HG03558 (cell line): Measurements from ENCODE around the gene TWSG1.
"Not testable (repeated sequence)": the region's sequence is repeated elsewhere in the genome, so short reads cannot be mapped to it uniquely, and the experiment has no call there.

Experiments used
- ATAC-seq: cut with Tn5 transposase; IDR thresholded peaks from one replicate; pipeline ENCODE4 v1.9.1; 2021; ENCODE audit warnings: moderate number of reproducible peaks; ENCODE audit not compliant: unreplicated experiment; ENCODE audit errors: extremely low read depth

The TWSG1 gene

GRCh38 chr18:9421096-9421900 lies 86.7 kb downstream of the TWSG1 start:
- ATAC-seq = no peak

GRCh38 chr18:9421901-9422327 lies 87.3 kb downstream of the TWSG1 start:
- ATAC-seq = no peak

GRCh38 chr18:9422816-9423519 lies 88.4 kb downstream of the TWSG1 start:
- ATAC-seq = no peak

- ATAC-seq = not testable (repeated sequence)
These were observed 89.1 kb downstream of the TWSG1 start for GRCh38 chr18:9423648-9424047.

GRCh38 chr18:9424235-9424634 lies 89.7 kb downstream of the TWSG1 start:
- ATAC-seq = not testable (repeated sequence)

GRCh38 chr18:9426753-9427152 lies 92.2 kb downstream of the TWSG1 start:
- no peak for ATAC-seq

- ATAC-seq = no peak
These were observed 93.7 kb downstream of the TWSG1 start for GRCh38 chr18:9428301-9428706.

- ATAC-seq = no peak
These were observed 94.5 kb downstream of the TWSG1 start for GRCh38 chr18:9428862-9429661.

GRCh38 chr18:9429662-9429993 lies 95.1 kb downstream of the TWSG1 start:
- no peak for ATAC-seq

- ATAC-seq = not testable (repeated sequence)
These were observed 95.7 kb downstream of the TWSG1 start for GRCh38 chr18:9430315-9430714.

- no peak for ATAC-seq
These were observed 96.7 kb downstream of the TWSG1 start for GRCh38 chr18:9431296-9431695.

GRCh38 chr18:9433122-9433521 lies 98.5 kb downstream of the TWSG1 start:
- not testable (repeated sequence) for ATAC-seq

GRCh38 chr18:9433671-9434121 lies 99.1 kb downstream of the TWSG1 start:
- no peak for ATAC-seq

- no peak for ATAC-seq
These were observed 99.6 kb downstream of the TWSG1 start for GRCh38 chr18:9434122-9434701.

- ATAC-seq = no peak
These were observed 100.5 kb downstream of the TWSG1 start for GRCh38 chr18:9435041-9435440.

GRCh38 chr18:9436206-9436929 lies 101.8 kb downstream of the TWSG1 start:
- no peak for ATAC-seq

GRCh38 chr18:9437021-9437437 lies 102.5 kb downstream of the TWSG1 start:
- ATAC-seq = no peak

- ATAC-seq = no peak
These were observed 103.1 kb downstream of the TWSG1 start for GRCh38 chr18:9437672-9438071.

- ATAC-seq = no peak
These were observed 106.5 kb downstream of the TWSG1 start for GRCh38 chr18:9441061-9441460.

- ATAC-seq = no peak
These were observed 110.0 kb downstream of the TWSG1 start for GRCh38 chr18:9444549-9444948.
